ENCODE data around the gene TSPEAR. TPM values are rescaled to one million over a fixed set of nuclear protein-coding genes. Genes with fewer than 3 reads are reported as not detected.

Gene TSPEAR
- total RNA-seq, 2 experiments from 2014 or later, result not detected

GRCh38 chr21:44519346-44520325, 191.7 kb downstream of the TSPEAR start:
- Mint-ChIP-seq H3K9me3 (no peaks in the 10 kb centered on the region), H3K36me3 (ENCODE audit: low read depth) (no peaks in the 10 kb centered on the region), H3K27me3 (no peaks in the 10 kb centered on the region), H3K4me3 (no peak overlapping the region), H3K4me1 (ENCODE audit: low read depth) (no peaks in the 10 kb centered on the region), H3K27ac (no peak overlapping the region)
- Histone ChIP-seq H3K36me3 (ENCODE audit: insufficient read depth, low read length) (no peaks in the 10 kb centered on the region), H3K27ac (ENCODE audit: low read depth in 1 of 2, low read length in 2 of 2) (no peak overlapping the region), H3K27me3 (ENCODE audit: control insufficient read depth in 1 of 2, insufficient read depth in 2 of 2, low read length in 2 of 2) (no peaks in the 10 kb centered on the region), H3K4me3 (ENCODE audit: low read length) (no peak overlapping the region), H3K9me3 (ENCODE audit: control insufficient read depth in 1 of 2, insufficient read depth in 1 of 2, low read length in 2 of 2) (peaks cover 0 to 10% of the 10 kb centered on the region in 2 experiments), H3K4me1 (ENCODE audit: insufficient read depth, low read length) (no peaks in the 10 kb centered on the region)
- intact Hi-C loops (cut with DNase I, micrococcal nuclease), result no loop called here
- no peak for TF ChIP-seq CTCF (IDR thresholded peaks at IDR 0.05)
- POLR2A ChIA-PET, result no interaction called here
- ATAC-seq (ENCODE audit: poor library complexity) (no peak), DNase-seq (no peak)
- CTCF ChIA-PET, result no interaction called here

- Histone ChIP-seq H3K36me3 (ENCODE audit: insufficient read depth, low read length) (no peaks in the 10 kb centered on the region), H3K27me3 (ENCODE audit: control insufficient read depth in 1 of 2, insufficient read depth in 2 of 2, low read length in 2 of 2) (no peaks in the 10 kb centered on the region), H3K4me1 (ENCODE audit: insufficient read depth, low read length) (no peaks in the 10 kb centered on the region), H3K27ac (ENCODE audit: low read depth in 1 of 2, low read length in 2 of 2) (no peak overlapping the region), H3K9me3 (ENCODE audit: control insufficient read depth in 1 of 2, insufficient read depth in 1 of 2, low read length in 2 of 2) (peaks cover 0 to 10% of the 10 kb centered on the region in 2 experiments), H3K4me3 (ENCODE audit: low read length) (no peak overlapping the region)
- Mint-ChIP-seq H3K27me3 (no peaks in the 10 kb centered on the region), H3K36me3 (ENCODE audit: low read depth) (no peaks in the 10 kb centered on the region), H3K4me3 (no peak overlapping the region), H3K4me1 (ENCODE audit: low read depth) (no peaks in the 10 kb centered on the region), H3K27ac (no peak overlapping the region), H3K9me3 (no peaks in the 10 kb centered on the region)
- DNase-seq (no peak), ATAC-seq (ENCODE audit: poor library complexity) (no peak)
- POLR2A ChIA-PET, result no interaction called here
- intact Hi-C loops (cut with DNase I, micrococcal nuclease), result no loop called here
- no peak for TF ChIP-seq CTCF (IDR thresholded peaks at IDR 0.05)
- CTCF ChIA-PET, result no interaction called here
Observed at GRCh38 chr21:44518686-44519085, 192.7 kb downstream of the TSPEAR start.

- DNase-seq (no peak), ATAC-seq (ENCODE audit: poor library complexity) (no peak)
- POLR2A ChIA-PET, result no interaction called here
Observed at GRCh38 chr21:44517175-44517899, 194.0 kb downstream of the TSPEAR start.

More at GRCh38 chr21:44517175-44517899, 194.0 kb downstream of the TSPEAR start:
- no peaks in the 10 kb centered on the region for H3K9me3 Mint-ChIP-seq
- no peaks in the 10 kb centered on the region for H3K4me1 Mint-ChIP-seq (ENCODE audit: low read depth)
- no peak for TF ChIP-seq CTCF (IDR thresholded peaks at IDR 0.05)
- CTCF ChIA-PET, result no interaction called here
- no peak overlapping the region for H3K4me3 Mint-ChIP-seq
- intact Hi-C loops (cut with DNase I, micrococcal nuclease), result no loop called here
- Histone ChIP-seq H3K4me1 (ENCODE audit: insufficient read depth, low read length) (no peaks in the 10 kb centered on the region), H3K36me3 (ENCODE audit: insufficient read depth, low read length) (no peaks in the 10 kb centered on the region), H3K27ac (ENCODE audit: low read depth in 1 of 2, low read length in 2 of 2) (no peak overlapping the region), H3K4me3 (ENCODE audit: low read length) (no peak overlapping the region), H3K9me3 (ENCODE audit: control insufficient read depth in 1 of 2, insufficient read depth in 1 of 2, low read length in 2 of 2) (peaks cover 0 to 6% of the 10 kb centered on the region in 2 experiments), H3K27me3 (ENCODE audit: control insufficient read depth in 1 of 2, insufficient read depth in 2 of 2, low read length in 2 of 2) (no peaks in the 10 kb centered on the region)
- H3K27ac Mint-ChIP-seq, result no peak overlapping the region
- no peaks in the 10 kb centered on the region for H3K36me3 Mint-ChIP-seq (ENCODE audit: low read depth)
- H3K27me3 Mint-ChIP-seq, result no peaks in the 10 kb centered on the region
